ENCODE data around the gene DTX2. TPM values are rescaled to one million over a fixed set of nuclear protein-coding genes. Genes with fewer than 3 reads are reported as not detected.
A peak's percentile ranks its signal among the peaks of the same experiment; 100 is the strongest.
"Not testable (repeated sequence)": the region's sequence is repeated elsewhere in the genome, so short reads cannot be mapped to it uniquely, and the experiment has no call there.

DTX2 gene
- total RNA-seq, 1 donor from 2014 or later: 23.3 TPM

- peaks cover 3% of the 10 kb centered on the region for H3K27me3 Mint-ChIP-seq (ENCODE audit: unreplicated experiment)
- peaks cover 9% of the 10 kb centered on the region for H3K9me3 Mint-ChIP-seq (ENCODE audit: unreplicated experiment)
- no peak overlapping the region for H3K4me3 Mint-ChIP-seq (ENCODE audit: unreplicated experiment)
- peaks cover 12% of the 10 kb centered on the region for H3K4me1 Mint-ChIP-seq (ENCODE audit: low read depth, unreplicated experiment)
- no peak overlapping the region for H3K27ac Mint-ChIP-seq (ENCODE audit: unreplicated experiment)
- H3K36me3 Mint-ChIP-seq (ENCODE audit: unreplicated experiment): no peaks in the 10 kb centered on the region
- no peak for DNase-seq
- TF ChIP-seq CTCF (IDR thresholded peaks at IDR 0.05; ENCODE audit: partially characterized antibody, unreplicated experiment): no peak
Measured at GRCh38 chr7:76505168-76506080, 43.9 kb downstream of the DTX2 start.

GRCh38 chr7:76506081-76506440 is 44.6 kb downstream of the DTX2 start:
- H3K27ac Mint-ChIP-seq (ENCODE audit: unreplicated experiment): no peak overlapping the region
- no peak for DNase-seq
- H3K4me3 Mint-ChIP-seq (ENCODE audit: unreplicated experiment): no peak overlapping the region
- H3K27me3 Mint-ChIP-seq (ENCODE audit: unreplicated experiment): peaks cover 3% of the 10 kb centered on the region
- no peaks in the 10 kb centered on the region for H3K36me3 Mint-ChIP-seq (ENCODE audit: unreplicated experiment)
- TF ChIP-seq CTCF (IDR thresholded peaks at IDR 0.05; ENCODE audit: partially characterized antibody, unreplicated experiment): no peak
- peaks cover 9% of the 10 kb centered on the region for H3K9me3 Mint-ChIP-seq (ENCODE audit: unreplicated experiment)
- H3K4me1 Mint-ChIP-seq (ENCODE audit: low read depth, unreplicated experiment): peaks cover 10% of the 10 kb centered on the region

GRCh38 chr7:76506643-76507042 is 45.1 kb downstream of the DTX2 start:
- not testable (repeated sequence) for H3K27ac Mint-ChIP-seq (ENCODE audit: unreplicated experiment); H3K36me3 Mint-ChIP-seq (ENCODE audit: unreplicated experiment); H3K4me1 Mint-ChIP-seq (ENCODE audit: low read depth, unreplicated experiment); H3K27me3 Mint-ChIP-seq (ENCODE audit: unreplicated experiment); DNase-seq; H3K9me3 Mint-ChIP-seq (ENCODE audit: unreplicated experiment); H3K4me3 Mint-ChIP-seq (ENCODE audit: unreplicated experiment)

- DNase-seq: no peak
- peaks cover 8% of the 10 kb centered on the region for H3K9me3 Mint-ChIP-seq (ENCODE audit: unreplicated experiment)
- H3K27me3 Mint-ChIP-seq (ENCODE audit: unreplicated experiment): peaks cover 2% of the 10 kb centered on the region
- H3K4me1 Mint-ChIP-seq (ENCODE audit: low read depth, unreplicated experiment): peaks cover 6% of the 10 kb centered on the region
- H3K27ac Mint-ChIP-seq (ENCODE audit: unreplicated experiment): no peak overlapping the region
- TF ChIP-seq CTCF (IDR thresholded peaks at IDR 0.05; ENCODE audit: partially characterized antibody, unreplicated experiment): no peak
- H3K4me3 Mint-ChIP-seq (ENCODE audit: unreplicated experiment): no peak overlapping the region
- no peaks in the 10 kb centered on the region for H3K36me3 Mint-ChIP-seq (ENCODE audit: unreplicated experiment)
Measured at GRCh38 chr7:76507723-76508406, 46.4 kb downstream of the DTX2 start.

GRCh38 chr7:76509931-76510877 is 48.7 kb downstream of the DTX2 start, which contains the start of gene UPK3B:
TSS of gene UPK3B (plus strand) at chr7:76510552. CDS start at chr7:76510653, 101 bp downstream.
- H3K27me3 Mint-ChIP-seq (ENCODE audit: unreplicated experiment): peaks cover 2% of the 10 kb centered on the region
- H3K4me1 Mint-ChIP-seq (ENCODE audit: low read depth, unreplicated experiment): peaks cover 6% of the 10 kb centered on the region
- no peak within 1 kb of the TSS for H3K4me3 Mint-ChIP-seq (ENCODE audit: unreplicated experiment)
- H3K27ac Mint-ChIP-seq (ENCODE audit: unreplicated experiment): peak within 1 kb of the TSS; percentile 69
- H3K9me3 Mint-ChIP-seq (ENCODE audit: unreplicated experiment): peaks cover 10% of the 10 kb centered on the region
- no peak for TF ChIP-seq CTCF (IDR thresholded peaks at IDR 0.05; ENCODE audit: partially characterized antibody, unreplicated experiment)
- peak; percentile 57 for DNase-seq
- no peaks in the 10 kb centered on the region for H3K36me3 Mint-ChIP-seq (ENCODE audit: unreplicated experiment)

- not testable (repeated sequence) for H3K4me3 Mint-ChIP-seq (ENCODE audit: unreplicated experiment); H3K27me3 Mint-ChIP-seq (ENCODE audit: unreplicated experiment); H3K36me3 Mint-ChIP-seq (ENCODE audit: unreplicated experiment); H3K4me1 Mint-ChIP-seq (ENCODE audit: low read depth, unreplicated experiment); H3K27ac Mint-ChIP-seq (ENCODE audit: unreplicated experiment)
- peak; percentile 48 for DNase-seq
- peaks cover 10% of the 10 kb centered on the region for H3K9me3 Mint-ChIP-seq (ENCODE audit: unreplicated experiment)
Measured at GRCh38 chr7:76511200-76511910, 49.8 kb downstream of the DTX2 start.
